GM23338 (cell line): ENCODE data around the gene POLA1.

Source experiments
- CREB1 ChIP-seq: fragments of 250-450 bp; sonication (Bioruptor Pico); IDR thresholded peaks from 2 replicates; pipeline ENCODE4 v1.5.0; 2020; ENCODE audit warnings: low read depth, mild to moderate bottlenecking, moderate library complexity
- EZH2 ChIP-seq: fragments of 200-600 bp; sonication (generic); IDR thresholded peaks from one replicate; pipeline ENCODE4 v1.8.0; 2017; ENCODE audit warnings: antibody characterized with exemption, mild to moderate bottlenecking, low read depth; ENCODE audit not compliant: unreplicated experiment
- EZH2phosphoT487 ChIP-seq: fragments of 200-600 bp; sonication (generic); IDR thresholded peaks from one replicate; pipeline ENCODE4 v1.8.1; 2018; ENCODE audit warnings: antibody characterized with exemption; ENCODE audit not compliant: unreplicated experiment
- JUNB ChIP-seq: IDR thresholded peaks from one replicate; pipeline ENCODE4 v1.6.1; 2016; ENCODE audit warnings: antibody characterized with exemption; ENCODE audit not compliant: unreplicated experiment
- NANOG ChIP-seq: IDR thresholded peaks from 2 replicates; pipeline ENCODE4 v1.6.1; 2016; ENCODE audit warnings: antibody characterized with exemption, borderline replicate concordance
- POLR2AphosphoS5 ChIP-seq: IDR thresholded peaks from 2 replicates; pipeline ENCODE4 v1.6.1; 2016; ENCODE audit warnings: antibody characterized with exemption, low read depth
- STAT1 ChIP-seq: IDR thresholded peaks from one replicate; pipeline ENCODE4 v1.6.1; 2016; ENCODE audit warnings: antibody characterized with exemption; ENCODE audit not compliant: unreplicated experiment
- ZNF114 ChIP-seq: fragments of 250-450 bp; sonication (Bioruptor Pico); IDR thresholded peaks from 2 replicates; pipeline ENCODE4 v1.5.0; 2020; ENCODE audit warnings: mild to moderate bottlenecking, moderate library complexity
- ZNF331 ChIP-seq: fragments of 250-450 bp; sonication (Bioruptor Pico); IDR thresholded peaks from 2 replicates; pipeline ENCODE4 v1.5.0; 2020; ENCODE audit warnings: low read depth, mild to moderate bottlenecking, moderate library complexity
- TF ChIP-seq, protein P1 (sequence below), 2 experiments: fragments of 200-600 bp in 1 of 2; sonication (generic) in 1 of 2; conservative IDR thresholded peaks; 2 replicates each; pipeline versions ENCODE4 v1.5.1 to v1.6.1; 2016 to 2017; ENCODE audit warnings: antibody characterized with exemption in 2 of 2, low read depth in 2 of 2, mild to moderate bottlenecking in 2 of 2, moderate library complexity in 1 of 2
- TF ChIP-seq, protein P2 (sequence below): IDR thresholded peaks from one replicate; pipeline ENCODE4 v1.6.1; 2018; ENCODE audit warnings: antibody characterized with exemption; ENCODE audit not compliant: unreplicated experiment
- TF ChIP-seq, protein P3 (sequence below): IDR thresholded peaks from 2 replicates; pipeline ENCODE4 v1.6.1; 2016; ENCODE audit warnings: antibody characterized with exemption
- TF ChIP-seq, protein P4 (sequence below): fragments of 250-450 bp; sonication (Bioruptor Pico); IDR thresholded peaks from 2 replicates; pipeline ENCODE4 v1.5.0; 2020; ENCODE audit warnings: mild to moderate bottlenecking, moderate library complexity

DNA sequence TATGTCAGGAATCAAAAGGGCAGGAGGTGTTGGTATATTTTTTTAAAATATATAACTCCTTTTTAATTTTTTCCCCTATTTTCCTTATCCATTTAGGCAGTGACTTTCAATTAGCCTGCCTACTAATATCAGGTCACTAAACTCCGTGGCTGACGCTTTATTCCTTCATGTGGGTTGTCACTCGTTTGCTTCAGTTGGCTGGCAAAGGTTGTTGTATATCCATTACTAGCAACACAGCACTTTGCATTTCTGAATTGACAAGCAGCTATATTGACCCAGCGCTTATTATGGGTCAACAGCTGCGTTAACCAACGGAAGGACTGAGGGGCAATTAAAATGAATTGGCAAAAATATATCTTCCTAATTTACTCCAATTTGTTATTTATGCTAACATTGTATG is 234.4 kb downstream of the POLA1 start:
- TF ChIP-seq EZH2 = no peak
- TF ChIP-seq, protein P1, sequence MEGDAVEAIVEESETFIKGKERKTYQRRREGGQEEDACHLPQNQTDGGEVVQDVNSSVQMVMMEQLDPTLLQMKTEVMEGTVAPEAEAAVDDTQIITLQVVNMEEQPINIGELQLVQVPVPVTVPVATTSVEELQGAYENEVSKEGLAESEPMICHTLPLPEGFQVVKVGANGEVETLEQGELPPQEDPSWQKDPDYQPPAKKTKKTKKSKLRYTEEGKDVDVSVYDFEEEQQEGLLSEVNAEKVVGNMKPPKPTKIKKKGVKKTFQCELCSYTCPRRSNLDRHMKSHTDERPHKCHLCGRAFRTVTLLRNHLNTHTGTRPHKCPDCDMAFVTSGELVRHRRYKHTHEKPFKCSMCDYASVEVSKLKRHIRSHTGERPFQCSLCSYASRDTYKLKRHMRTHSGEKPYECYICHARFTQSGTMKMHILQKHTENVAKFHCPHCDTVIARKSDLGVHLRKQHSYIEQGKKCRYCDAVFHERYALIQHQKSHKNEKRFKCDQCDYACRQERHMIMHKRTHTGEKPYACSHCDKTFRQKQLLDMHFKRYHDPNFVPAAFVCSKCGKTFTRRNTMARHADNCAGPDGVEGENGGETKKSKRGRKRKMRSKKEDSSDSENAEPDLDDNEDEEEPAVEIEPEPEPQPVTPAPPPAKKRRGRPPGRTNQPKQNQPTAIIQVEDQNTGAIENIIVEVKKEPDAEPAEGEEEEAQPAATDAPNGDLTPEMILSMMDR (conservative IDR thresholded peaks at IDR 0.05; ENCODE audit: low read depth in 2 of 2) = no peak
- no peak for TF ChIP-seq EZH2phosphoT487
- TF ChIP-seq JUNB = no peak
- no peak for TF ChIP-seq POLR2AphosphoS5
- TF ChIP-seq, protein P2, sequence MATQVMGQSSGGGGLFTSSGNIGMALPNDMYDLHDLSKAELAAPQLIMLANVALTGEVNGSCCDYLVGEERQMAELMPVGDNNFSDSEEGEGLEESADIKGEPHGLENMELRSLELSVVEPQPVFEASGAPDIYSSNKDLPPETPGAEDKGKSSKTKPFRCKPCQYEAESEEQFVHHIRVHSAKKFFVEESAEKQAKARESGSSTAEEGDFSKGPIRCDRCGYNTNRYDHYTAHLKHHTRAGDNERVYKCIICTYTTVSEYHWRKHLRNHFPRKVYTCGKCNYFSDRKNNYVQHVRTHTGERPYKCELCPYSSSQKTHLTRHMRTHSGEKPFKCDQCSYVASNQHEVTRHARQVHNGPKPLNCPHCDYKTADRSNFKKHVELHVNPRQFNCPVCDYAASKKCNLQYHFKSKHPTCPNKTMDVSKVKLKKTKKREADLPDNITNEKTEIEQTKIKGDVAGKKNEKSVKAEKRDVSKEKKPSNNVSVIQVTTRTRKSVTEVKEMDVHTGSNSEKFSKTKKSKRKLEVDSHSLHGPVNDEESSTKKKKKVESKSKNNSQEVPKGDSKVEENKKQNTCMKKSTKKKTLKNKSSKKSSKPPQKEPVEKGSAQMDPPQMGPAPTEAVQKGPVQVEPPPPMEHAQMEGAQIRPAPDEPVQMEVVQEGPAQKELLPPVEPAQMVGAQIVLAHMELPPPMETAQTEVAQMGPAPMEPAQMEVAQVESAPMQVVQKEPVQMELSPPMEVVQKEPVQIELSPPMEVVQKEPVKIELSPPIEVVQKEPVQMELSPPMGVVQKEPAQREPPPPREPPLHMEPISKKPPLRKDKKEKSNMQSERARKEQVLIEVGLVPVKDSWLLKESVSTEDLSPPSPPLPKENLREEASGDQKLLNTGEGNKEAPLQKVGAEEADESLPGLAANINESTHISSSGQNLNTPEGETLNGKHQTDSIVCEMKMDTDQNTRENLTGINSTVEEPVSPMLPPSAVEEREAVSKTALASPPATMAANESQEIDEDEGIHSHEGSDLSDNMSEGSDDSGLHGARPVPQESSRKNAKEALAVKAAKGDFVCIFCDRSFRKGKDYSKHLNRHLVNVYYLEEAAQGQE = no peak
- no peak for TF ChIP-seq CREB1 (CRISPR knock-in tag)
- TF ChIP-seq, protein P3, sequence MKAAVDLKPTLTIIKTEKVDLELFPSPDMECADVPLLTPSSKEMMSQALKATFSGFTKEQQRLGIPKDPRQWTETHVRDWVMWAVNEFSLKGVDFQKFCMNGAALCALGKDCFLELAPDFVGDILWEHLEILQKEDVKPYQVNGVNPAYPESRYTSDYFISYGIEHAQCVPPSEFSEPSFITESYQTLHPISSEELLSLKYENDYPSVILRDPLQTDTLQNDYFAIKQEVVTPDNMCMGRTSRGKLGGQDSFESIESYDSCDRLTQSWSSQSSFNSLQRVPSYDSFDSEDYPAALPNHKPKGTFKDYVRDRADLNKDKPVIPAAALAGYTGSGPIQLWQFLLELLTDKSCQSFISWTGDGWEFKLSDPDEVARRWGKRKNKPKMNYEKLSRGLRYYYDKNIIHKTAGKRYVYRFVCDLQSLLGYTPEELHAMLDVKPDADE = no peak
- no peak for TF ChIP-seq ZNF331
- TF ChIP-seq NANOG = no peak
- no peak for TF ChIP-seq STAT1
- no peak for TF ChIP-seq ZNF114 (CRISPR knock-in tag)
- TF ChIP-seq, protein P4, sequence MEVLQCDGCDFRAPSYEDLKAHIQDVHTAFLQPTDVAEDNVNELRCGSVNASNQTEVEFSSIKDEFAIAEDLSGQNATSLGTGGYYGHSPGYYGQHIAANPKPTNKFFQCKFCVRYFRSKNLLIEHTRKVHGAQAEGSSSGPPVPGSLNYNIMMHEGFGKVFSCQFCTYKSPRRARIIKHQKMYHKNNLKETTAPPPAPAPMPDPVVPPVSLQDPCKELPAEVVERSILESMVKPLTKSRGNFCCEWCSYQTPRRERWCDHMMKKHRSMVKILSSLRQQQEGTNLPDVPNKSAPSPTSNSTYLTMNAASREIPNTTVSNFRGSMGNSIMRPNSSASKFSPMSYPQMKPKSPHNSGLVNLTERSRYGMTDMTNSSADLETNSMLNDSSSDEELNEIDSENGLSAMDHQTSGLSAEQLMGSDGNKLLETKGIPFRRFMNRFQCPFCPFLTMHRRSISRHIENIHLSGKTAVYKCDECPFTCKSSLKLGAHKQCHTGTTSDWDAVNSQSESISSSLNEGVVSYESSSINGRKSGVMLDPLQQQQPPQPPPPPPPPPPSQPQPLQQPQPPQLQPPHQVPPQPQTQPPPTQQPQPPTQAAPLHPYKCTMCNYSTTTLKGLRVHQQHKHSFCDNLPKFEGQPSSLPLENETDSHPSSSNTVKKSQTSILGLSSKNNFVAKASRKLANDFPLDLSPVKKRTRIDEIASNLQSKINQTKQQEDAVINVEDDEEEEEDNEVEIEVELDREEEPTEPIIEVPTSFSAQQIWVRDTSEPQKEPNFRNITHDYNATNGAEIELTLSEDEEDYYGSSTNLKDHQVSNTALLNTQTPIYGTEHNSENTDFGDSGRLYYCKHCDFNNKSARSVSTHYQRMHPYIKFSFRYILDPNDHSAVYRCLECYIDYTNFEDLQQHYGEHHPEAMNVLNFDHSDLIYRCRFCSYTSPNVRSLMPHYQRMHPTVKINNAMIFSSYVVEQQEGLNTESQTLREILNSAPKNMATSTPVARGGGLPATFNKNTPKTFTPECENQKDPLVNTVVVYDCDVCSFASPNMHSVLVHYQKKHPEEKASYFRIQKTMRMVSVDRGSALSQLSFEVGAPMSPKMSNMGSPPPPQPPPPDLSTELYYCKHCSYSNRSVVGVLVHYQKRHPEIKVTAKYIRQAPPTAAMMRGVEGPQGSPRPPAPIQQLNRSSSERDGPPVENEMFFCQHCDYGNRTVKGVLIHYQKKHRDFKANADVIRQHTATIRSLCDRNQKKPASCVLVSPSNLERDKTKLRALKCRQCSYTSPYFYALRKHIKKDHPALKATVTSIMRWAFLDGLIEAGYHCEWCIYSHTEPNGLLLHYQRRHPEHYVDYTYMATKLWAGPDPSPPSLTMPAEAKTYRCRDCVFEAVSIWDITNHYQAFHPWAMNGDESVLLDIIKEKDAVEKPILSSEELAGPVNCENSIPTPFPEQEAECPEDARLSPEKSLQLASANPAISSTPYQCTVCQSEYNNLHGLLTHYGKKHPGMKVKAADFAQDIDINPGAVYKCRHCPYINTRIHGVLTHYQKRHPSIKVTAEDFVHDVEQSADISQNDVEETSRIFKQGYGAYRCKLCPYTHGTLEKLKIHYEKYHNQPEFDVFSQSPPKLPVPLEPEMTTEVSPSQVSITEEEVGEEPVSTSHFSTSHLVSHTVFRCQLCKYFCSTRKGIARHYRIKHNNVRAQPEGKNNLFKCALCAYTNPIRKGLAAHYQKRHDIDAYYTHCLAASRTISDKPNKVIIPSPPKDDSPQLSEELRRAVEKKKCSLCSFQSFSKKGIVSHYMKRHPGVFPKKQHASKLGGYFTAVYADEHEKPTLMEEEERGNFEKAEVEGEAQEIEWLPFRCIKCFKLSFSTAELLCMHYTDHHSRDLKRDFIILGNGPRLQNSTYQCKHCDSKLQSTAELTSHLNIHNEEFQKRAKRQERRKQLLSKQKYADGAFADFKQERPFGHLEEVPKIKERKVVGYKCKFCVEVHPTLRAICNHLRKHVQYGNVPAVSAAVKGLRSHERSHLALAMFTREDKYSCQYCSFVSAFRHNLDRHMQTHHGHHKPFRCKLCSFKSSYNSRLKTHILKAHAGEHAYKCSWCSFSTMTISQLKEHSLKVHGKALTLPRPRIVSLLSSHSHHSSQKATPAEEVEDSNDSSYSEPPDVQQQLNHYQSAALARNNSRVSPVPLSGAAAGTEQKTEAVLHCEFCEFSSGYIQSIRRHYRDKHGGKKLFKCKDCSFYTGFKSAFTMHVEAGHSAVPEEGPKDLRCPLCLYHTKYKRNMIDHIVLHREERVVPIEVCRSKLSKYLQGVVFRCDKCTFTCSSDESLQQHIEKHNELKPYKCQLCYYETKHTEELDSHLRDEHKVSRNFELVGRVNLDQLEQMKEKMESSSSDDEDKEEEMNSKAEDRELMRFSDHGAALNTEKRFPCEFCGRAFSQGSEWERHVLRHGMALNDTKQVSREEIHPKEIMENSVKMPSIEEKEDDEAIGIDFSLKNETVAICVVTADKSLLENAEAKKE (CRISPR knock-in tag) = no peak
